Tongue (tissue), 2 donors: Measurements from ENCODE around the gene PHKB. TPM values are rescaled to one million over a fixed set of nuclear protein-coding genes. Genes with fewer than 3 reads are reported as not detected.

Experiments
- DNase-seq: peaks from one replicate; pipeline ENCODE4 v3.0.0-alpha.2; 2015
- total RNA-seq: library from RNA; depleted of rRNA; stranded (reverse); fragments of >200 nt; gene quantifications from one replicate; pipeline ENCODE4 v1.2.3, GENCODE V29; 2014

Gene PHKB
- total RNA-seq, 1 donor from 2014 or later, result 107 TPM

DNA sequence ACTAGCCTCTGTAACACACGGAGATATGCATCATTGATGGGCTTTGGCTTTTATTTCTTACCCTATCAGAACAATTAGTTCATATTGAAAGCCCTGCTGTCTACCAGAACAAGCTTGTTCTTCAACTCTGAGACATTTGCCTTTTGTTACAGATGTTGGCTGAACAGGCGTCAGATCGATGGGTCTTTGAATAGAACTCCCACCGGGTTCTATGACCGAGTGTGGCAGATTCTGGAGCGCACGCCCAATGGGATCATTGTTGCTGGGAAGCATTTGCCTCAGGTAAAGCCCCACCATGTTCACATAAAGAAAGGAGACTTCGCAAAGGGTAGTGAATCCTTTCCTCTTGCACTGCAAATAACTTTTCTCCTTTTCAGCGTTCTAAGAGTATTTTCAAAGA, 232.1 kb downstream of the PHKB start:
- no peak for DNase-seq

DNA sequence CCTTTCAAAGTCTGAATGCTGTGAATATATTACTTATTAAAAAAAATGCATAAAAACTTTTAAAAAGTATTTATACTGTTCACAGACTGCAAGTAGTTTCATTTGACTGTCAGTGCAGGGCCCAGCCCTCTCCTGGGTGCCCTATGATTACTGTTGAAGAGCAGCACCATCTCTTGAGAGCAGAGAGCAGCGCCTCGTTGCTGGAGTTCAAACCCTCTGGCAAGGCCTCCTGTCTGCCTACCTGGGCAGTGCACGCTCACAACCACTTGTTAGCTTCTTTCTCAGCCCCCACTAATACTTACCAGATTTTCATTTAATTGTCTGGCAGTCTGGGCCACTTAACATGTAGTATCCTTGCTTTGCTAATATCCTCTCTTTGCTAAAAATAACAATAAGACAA, 233.4 kb downstream of the PHKB start:
- DNase-seq, result no peak

DNA sequence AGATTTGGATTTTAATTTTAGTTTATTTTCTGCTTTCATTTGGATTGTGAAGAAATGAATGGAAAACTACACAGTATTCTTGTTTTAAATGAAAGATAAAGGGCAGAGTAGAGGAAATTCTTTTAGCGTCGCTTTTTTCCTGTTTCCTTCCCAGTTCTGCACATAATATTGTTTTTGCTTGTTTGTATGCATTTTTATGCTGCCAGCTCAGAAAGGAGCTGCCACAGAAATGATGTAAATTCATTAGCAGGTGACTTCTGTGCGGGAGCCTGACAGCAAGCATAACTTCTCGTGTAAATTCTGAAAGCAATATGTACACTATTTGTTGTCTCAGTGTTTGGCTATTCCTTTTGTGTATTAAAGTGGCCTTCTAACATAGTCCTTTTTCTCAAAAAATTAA, 234.6 kb downstream of the PHKB start:
- no peak for DNase-seq

DNA sequence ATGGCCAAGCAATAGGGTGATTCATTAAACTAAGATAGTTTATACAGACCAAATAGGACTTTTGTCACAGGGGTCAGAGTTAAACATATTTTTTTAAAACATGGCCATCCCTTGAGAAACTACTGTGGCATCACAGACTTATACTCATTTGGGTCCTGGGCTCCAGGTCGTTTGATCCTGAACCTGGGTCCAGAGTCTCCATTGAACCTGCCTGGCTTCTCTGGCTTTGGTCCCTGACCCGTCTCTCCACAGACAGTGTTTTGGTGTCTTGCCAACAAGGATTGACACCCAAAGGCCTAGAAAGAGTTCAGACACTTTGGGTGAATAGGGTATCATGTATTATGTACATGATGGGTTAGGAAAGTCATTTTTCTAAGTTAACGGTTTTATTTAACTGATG, 236.7 kb downstream of the PHKB start:
- DNase-seq, result no peak

DNA sequence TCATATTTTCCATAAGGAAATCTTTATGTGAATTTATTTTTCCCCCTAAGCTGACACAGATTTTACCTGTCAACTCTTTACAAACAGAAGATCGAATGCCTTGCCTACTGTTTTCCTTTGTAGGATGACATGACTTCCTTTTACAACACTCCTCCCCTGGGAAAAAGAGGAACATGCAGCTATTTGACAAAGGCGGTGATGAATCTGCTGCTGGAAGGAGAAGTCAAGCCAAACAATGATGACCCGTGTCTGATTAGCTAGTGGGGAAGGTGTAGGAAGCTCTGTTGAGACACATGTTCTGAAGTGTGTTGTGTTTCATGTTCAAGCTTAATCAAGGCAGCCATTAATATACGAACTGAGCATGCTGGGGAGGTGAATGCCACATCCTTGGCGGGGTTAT, 238.0 kb downstream of the PHKB start:
- DNase-seq, result no peak

DNA sequence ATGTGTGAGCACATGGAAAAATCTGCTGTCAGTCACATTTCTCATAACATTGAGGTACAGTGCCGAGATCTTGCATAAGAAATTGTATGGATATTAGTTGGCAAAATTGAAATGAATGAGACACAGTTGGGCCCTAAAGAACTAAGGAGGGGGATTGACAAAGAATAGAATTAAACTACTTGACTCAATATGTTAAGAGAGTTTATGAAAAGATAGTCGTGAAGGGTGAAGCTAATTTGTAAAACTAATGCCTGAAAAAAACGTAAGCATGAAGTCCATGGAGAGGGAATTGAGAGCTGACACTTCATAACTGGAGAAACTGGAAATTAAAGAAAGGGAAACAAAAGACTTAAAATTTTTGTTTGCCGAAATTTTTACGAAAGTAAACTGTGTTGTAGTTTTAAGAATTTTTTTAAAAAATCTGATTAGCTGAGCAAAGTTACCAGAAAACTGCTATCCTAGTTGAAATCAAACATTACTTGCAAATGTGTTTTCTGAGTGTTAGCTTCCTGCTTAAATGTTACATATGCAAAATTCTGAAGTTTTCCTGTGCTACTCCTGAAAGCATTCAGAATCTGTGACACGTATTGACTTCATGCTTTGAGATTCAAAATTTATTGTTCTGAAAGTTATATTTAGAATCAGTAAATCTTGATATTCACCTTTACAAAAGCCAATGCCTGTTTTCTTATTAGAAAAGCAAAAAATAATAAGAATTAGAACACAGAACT, 239.9 kb downstream of the PHKB start:
- no peak for DNase-seq

DNA sequence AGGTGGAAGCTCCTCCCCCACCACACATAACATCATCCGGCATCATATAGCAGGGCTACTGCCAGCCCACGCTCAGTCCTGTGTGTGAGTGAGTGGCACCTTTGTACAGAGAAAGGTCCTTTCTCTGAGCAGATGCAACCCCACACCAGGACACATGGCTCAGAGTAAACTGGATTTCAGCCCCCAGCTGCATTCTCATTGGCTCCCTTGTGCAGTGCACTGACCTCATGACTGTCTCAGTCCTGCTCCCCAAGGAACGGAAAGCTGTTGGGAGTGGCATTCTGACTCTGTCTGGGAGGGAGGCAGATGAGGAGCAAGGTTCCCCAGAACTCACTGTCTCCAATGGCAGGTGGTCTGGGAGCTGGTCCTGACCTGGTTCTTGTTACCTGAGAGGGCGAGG, 244.1 kb downstream of the PHKB start:
- DNase-seq, result no peak

DNA sequence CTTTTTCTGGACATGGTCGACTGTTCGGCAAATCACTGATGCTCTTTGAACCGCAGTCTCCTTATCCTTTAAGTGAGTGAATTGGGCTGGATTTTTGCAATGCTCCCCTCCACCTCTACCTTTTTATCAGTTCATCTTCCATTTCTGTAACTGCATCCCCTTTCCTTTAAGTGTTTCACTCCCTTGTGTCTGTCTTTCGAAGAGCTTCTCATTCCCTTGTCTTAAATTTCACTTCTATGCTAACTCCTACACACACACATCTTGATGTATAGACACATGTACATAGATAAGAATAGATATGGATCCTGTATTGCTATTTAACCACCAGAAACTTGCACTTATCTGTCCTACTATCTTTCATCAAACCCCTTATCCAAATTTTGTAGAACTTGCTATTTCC, 250.7 kb downstream of the PHKB start:
- no peak for DNase-seq

DNA sequence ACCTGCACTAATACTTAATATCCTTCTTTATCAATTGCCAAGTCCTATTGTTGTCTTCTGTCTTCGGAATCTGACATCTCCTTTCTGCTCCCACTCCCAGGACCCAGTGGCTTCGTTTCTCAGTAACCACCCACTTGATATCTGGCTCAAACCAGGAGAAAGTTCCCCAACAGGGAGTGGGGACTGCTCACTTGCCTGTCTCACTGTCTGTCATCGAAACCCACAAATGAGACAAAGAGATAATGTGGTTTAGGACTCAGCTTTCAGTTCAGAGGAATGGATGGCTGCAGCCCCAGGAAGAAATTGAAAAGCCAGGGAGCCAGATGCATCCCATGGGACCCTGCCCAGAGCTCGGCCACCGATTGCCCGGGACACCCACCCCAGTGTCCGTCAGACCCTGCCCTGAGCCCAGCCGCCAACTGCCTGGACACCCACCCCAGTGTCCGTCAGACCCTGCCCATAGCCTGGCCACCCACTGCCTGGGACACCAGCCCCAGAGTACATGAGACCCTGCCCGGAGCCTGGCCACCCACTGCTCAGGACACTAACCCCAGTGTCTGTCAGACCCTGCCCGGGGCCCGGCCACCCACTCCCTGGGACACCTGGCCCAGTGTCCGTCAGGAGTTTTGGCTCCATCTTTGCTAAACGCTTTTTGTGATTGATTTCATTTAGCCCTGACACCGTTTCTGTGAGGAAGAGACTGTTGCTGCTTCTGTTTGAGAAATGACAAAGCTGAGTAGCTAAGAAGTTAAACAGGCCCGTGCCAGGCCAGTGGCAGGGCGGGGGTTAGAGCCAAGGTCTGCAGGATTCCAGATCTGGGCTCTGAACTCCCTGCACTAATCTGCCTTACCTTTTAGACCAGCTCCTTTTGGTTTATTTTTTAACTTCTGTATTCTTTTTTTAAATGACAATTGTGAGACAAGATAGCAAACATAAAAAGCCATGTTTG, 251.4 kb downstream of the PHKB start:
- no peak for DNase-seq

DNA sequence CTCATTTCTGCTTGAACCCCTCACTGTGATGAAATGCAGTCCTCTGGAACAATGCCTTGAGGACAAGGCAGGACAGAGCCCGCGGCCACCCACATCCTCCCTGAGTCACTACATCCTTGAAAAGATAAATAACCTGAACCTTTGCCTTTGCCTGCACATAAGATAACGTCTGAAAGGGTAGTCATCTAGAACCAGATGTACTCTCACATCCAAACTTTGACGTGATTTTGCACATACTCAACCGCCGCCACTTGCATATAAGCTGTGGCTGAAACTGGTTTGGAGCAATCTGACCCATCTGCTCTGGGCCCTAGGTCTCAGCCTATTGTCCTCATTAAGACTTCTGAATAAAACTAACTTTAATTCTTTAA, 252.1 kb downstream of the PHKB start:
- DNase-seq, result no peak

DNA sequence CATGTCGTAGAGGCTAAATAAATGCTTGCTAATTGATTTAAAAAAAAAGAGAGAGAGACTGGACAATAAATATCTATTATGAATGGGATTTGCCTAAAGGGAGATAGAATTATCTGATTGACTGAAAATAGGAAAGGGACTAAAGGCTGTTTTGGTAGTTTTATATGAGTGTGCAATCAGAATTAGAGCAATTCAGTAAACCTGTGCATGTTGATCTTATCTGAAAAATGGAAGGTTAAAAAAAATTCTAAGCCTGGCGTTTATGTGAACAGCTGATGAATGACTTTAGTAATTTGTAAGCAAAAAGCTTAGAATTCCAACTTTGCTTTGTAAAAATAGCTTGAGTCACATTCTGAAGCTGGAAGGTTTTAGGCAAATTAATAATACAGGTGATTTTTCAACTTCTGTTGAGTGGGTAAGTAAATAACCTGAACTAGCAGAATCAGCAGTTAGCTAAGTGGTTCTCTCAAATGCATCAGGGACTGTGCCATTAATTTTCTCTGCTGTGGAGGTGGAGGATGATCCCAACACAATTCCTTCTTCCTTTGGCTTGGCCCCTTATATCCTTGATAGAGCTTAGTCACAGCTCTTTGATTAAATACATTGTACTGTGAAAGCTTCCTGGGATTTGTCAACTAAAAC, 254.4 kb downstream of the PHKB start:
- DNase-seq, result no peak

DNA sequence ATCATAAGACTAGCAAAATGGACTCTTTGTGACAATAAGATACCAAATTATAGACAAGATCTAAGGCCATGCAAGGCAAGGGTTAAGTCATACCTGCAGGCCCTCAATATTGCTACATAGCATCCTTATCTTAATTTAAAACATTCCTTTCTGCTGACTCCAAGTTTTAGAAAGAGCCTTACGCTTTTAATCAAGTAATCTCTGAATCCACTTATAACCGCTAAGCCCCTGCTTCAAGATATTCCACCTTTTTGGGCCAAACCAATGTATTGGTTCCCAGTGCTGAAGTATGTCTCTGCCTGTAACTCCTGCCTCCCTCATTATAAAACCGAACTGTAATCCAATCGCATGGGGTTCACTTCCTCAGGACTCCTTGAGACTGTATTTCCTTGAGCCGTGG, 255.4 kb downstream of the PHKB start:
- no peak for DNase-seq

DNA sequence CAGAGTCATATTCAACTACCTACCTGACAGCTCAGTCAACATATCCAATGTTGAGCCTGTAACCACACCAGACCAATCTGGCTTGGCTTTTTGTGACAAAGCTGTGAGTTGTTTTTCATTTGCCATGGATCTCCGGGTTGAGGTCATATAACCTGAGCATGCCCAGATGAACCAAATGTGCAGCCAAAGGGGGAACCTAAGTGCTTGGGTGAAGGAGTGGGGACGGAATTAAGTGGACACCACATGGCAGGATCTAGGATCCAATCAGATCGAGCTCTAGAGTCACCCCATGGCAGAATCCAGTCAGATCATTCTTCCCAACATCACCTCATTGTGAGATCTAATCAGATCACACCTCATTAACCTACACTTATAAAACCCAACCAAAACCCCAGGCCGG, 258.6 kb downstream of the PHKB start:
- no peak for DNase-seq

DNA sequence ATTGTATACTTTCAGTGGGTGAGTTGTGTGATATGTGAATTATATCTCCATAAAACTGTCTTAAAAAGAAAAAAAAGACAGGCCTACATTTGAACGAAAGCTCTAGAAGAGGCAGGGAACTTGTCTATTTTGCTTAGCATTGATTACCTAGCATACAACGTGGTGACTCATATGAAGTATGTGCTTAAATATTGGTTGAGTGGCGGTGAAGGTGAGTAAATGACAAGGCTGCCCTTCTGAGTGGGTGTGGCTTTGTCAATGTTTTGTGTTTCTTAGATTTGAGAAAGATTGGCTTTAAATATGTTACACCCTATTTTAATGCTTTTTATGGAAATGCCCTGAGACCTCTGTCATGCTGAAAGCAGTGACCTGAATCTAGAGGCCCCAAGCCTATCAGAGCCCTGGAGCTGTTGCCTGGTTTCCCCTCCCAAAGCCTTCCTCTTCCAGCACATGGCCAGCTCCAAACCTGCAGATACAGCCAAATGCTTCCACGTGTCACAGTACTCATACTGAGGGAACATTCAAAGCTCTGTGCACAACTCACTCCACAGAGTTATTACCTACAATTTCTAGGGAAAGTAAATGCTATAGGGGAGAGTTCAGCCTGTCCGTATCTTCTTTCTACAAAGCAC, 260.0 kb downstream of the PHKB start:
- DNase-seq, result no peak

DNA sequence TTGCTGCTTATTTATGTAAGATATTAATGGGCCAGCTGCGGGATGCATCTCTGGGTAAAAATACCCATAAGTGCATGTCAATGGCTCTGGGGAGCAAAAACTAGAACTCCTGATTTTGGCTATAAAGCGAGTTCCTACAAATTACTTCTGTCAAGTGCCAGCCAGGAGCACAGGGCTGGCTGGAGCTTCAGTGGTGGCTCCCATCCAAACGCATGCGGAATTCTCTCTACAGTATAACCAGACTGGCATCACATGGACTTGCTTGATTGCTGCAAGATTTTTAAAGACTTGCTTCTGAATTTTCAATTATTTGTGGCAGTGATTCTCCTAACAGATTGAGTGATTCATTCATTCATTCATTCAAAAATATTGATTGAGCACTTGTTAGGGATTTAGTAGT, 260.9 kb downstream of the PHKB start:
- no peak for DNase-seq

DNA sequence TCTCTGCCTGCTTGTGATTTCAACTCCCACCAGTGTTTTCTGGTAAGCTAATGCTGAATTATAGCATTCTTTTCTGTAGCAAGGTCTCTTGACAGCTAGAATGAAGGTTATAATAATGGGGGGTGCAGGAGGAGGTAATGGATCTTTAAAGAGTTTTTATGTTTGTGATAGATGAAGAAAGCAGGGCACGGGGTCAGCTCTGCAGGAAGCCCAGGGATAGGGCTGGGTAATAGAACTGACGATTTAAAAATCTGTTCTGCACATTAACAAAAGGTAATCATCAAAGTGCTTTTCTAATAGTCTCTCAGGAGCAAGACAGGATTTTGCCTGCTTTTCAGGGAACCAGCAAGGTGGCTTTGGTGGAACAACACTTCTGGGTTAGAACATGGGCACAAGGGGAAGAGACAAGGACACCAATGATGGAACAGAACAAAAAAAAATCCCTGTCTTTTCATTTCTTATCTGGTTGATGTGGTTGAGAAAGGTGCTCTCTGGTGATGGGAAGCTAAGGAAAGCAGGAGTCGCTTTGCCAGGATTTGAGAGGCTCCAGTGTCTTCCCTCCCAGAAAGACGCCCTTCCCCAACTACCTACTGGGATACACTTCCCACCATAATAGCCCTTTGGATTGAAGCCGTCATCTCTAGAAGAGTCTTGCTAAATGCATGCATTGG, 263.1 kb downstream of the PHKB start:
- DNase-seq, result no peak

DNA sequence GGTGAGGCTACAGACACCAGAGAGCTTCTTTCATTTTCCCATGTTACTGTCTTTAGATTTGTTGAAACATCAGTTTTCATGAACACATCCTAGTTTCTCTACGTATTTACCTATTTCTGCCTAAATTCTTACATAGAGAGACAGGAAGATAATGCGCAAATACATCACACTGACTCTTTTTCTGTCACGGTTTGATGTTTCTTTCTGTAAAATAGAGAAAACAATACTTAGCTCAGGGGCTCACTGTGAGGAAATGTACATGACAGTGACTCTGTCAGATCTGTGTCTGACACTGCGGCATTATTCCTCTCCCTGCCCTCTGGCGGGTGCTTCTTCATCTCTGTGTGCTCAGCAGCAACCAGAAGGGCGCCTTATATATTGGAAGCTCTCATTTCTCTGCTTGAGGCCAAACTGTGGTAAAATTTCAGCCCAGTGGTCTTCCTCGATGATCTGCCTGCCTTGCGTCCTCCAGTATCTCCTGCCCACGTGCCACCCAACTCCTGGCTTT, 264.1 kb downstream of the PHKB start:
- no peak for DNase-seq

DNA sequence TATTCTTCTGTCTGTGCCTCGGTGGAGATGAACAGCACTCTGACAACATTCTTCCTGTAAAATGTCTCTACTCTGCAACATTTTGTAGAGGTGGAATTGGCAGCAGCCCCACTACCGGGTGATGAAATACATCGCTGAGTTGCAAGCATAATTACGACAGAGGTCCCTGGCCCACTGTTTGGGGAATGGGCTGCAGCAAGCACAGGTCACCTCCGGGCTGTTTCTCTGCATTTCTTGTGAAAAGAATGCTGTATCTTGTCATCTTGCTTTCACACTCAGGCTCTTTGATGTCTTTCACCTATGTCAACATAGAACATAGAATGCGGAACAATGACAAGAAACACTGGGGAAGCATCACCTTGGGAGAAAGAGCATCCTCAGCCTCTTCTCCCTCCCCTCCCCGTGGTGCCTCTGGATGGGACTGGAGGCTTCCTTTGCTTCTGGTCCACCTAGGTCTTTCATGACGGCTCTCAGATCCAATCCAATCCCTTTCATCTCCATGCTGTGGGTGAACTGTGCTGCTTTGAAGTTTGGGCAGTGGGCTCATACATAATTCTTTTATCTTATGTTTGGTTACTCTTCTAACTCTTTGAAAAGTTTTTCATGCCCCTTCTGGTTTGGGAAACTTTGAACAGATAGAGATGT, 265.0 kb downstream of the PHKB start:
- no peak for DNase-seq

DNA sequence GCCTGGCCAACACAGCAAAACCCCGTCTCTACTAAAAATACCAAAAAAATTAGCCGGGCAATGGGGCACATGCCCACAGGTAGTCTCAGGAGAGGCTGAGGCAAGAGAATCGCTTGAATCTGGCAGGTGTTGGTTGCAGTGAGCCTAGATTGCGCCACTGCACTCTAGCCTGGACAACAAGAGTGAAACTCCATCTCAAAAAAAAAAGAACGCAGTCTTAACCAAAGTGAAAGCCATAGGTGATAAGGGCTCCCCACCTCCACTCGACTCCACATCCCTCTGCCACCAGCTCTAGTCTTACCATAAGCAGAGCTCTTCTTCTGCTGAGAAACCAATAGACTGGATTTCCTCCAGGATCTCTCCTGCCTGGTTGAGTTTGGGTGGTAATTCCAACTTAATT, 266.0 kb downstream of the PHKB start:
- DNase-seq, result no peak

DNA sequence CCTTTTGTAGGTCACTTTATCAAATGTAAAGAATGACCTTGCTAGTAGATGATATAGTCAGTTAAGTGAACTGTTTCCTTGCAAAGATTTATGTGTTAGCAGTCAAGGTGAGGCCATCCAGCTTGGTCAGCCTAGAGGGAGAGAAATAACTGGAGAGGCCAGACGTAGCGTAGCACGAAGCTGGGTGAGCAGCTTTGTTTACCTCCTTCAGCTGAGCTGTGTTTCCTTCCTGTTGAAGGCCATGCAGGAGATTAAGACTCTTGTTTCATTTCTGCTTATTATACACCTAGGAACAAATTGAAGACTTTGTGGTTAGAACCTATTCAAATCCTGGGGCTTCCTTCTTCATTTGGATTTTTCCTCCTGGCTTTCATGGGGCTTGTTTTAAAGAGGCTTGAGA, 267.1 kb downstream of the PHKB start:
- no peak for DNase-seq

DNA sequence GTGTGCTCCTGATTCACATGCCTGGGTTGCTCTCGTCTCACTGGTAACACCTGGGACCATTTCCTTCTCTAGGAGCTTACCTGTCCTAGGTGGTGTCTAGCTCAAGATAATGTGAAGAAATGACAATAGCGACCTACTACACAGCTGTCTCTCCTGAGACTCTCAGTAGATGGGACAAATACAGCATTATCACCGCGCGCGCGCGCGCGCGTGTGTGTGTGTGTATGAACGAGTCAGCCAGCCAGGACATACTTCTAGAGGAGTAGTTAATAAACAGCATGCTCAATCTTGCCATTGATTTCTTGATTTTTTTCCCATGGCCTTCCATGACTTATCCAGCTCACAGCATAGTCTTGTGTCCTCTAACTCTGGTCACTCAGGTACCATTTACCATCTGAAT, 268.6 kb downstream of the PHKB start:
- no peak for DNase-seq

DNA sequence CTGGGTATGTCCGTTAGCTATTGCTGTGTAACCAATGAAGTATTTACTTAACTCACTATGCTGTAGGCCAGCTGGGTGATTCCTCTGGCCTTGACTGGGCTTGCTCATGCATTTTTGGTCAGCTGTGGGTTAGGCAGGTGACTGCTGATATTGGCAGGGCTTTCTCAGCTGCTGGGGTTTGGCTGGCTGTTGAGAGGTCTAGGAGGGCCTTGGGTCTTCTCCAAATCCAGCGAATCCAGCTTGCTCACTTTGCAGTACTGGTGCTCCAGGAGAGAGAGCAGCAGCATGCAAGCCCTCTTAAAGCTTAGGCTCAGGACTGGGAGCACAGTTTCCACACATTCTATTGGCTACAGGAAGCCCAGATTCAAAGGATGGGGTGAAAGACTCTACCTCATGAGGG, 270.1 kb downstream of the PHKB start:
- DNase-seq, result no peak
